Dendritic cell treated with granulocyte-macrophage colony-stimulating factor and Interleukin-4, amounts not matched to agents 40 ng/mL and 50 ng/mL, for 4 days (primary cell): Measurements from ENCODE around the gene SURF1.
A peak's percentile ranks its signal among the peaks of the same experiment; 100 is the strongest.
"Not testable (repeated sequence)": the region's sequence is repeated elsewhere in the genome, so short reads cannot be mapped to it uniquely, and the experiment has no call there.

Experiments
- H3K27ac Mint-ChIP-seq: one replicate; pipeline ENCODE4 v1.8.0; 2022; ENCODE audit warnings: mild to moderate bottlenecking, mixed read lengths
- H3K27me3 Mint-ChIP-seq: one replicate; pipeline ENCODE4 v1.8.0; 2022; ENCODE audit warnings: mild to moderate bottlenecking, mixed read lengths
- H3K36me3 Mint-ChIP-seq: one replicate; pipeline ENCODE4 v1.8.0; 2022; ENCODE audit warnings: low read depth, mixed read lengths
- H3K4me1 Mint-ChIP-seq: one replicate; pipeline ENCODE4 v1.8.0; 2022; ENCODE audit warnings: low read depth, mixed read lengths
- H3K4me3 Mint-ChIP-seq: one replicate; pipeline ENCODE4 v1.8.0; 2022; ENCODE audit warnings: mild to moderate bottlenecking, moderate library complexity, mixed read lengths
- H3K9me3 Mint-ChIP-seq: one replicate; pipeline ENCODE4 v1.8.0; 2022; ENCODE audit warnings: mixed read lengths
- intact Hi-C: fragments of 100-400 bp; cut with micrococcal nuclease; formaldehyde crosslinking; loops from one replicate; pipeline ENCODE4 v1.15.0; 2022

SURF1 gene

DNA sequence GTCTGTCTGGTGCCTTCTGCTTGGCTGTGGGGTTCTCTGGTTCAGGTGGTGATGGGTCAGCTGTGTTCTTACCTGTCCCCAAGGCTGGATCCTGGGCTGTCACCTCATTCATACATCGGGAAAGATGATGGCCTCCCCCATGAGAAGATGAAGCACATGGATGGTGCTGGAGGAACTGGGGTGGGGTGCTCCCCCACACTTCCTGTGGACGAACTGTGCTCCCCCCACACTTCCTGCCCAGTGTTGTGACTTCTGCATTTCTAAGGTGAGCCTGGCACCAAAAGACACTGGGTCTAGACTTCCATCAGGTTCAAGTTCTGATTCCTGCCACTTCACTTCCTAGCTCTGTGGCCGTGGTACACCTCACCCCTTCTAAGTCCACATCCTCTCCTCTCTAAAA lies 16.0 kb downstream of the SURF1 start:
- no peaks in the 10 kb centered on the region for H3K27me3 Mint-ChIP-seq
- peak overlapping the region; percentile 69 for H3K4me3 Mint-ChIP-seq
- H3K9me3 Mint-ChIP-seq, result no peaks in the 10 kb centered on the region
- H3K27ac Mint-ChIP-seq, result peak overlapping the region; percentile 90
- H3K36me3 Mint-ChIP-seq, result peaks cover 89% of the 10 kb centered on the region
- H3K4me1 Mint-ChIP-seq, result peaks cover 91% of the 10 kb centered on the region
- intact Hi-C loops, result no loop called here

DNA sequence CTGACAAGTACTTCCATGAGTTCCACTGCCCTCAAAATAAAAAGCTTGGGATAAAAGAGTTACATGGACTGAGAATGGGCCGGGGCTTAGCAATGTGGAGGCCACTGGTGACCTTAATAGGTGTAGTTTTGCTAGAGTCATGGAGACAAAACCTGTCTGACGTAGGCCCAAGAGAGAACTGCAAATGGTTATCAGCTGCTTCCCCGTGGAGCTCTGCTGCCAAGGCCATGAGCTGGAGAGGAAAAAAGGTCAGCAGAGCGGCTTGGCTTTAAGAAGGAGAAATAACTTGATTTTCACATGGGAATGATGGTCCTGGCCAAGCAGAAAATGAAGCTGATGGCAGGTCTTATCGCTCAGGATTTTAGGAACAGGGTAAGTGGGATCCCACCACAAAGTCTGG lies 16.6 kb downstream of the SURF1 start:
- Mint-ChIP-seq H3K36me3 (peaks cover 85% of the 10 kb centered on the region), H3K4me1 (peaks cover 92% of the 10 kb centered on the region)

DNA sequence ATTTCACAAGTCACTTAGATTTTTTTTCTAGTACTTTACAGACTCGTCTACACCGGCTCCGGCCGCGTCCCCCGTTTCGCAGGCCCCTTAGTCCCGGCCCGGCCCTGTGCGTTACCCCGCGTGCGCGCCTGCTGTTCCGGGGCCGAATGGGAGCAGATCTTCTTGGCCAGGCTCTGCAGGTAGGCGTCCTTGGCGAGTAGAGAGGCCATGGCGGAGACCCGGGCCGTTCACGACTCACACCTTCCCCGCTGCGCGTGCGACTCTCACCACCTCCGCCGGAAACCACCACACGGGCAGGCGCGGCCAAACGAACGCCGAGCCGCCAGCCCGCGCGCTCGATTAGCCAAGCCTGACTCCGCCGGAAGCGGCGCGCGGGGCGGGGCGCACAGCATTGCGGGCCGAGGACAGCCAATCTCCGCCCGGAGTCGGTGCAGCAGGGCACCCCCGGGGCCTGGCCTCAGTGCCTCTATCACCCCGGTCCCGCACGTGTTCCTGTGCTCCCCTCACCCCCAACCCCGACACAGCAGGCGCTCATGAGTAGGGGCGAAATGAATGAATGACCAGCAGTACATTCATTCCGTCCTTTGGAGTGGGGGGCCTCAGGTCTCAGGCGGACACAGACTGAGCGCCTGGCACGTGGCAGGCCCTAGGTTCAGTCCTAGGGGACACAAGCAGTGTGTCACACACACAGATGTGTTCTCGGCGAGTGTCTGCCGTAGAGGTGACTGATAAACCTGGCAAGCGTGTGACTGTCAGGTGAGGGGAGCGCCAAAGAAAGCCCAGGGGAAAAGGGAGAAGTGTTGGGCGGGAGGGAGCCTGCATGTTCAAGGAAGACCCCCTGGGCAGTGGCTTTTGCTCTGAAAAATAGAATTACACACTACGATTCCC lies 20.1 kb downstream of the SURF1 start, which contains the start of gene SURF6:
Gene SURF6 (minus strand): TSS at position 265 of the 888 bp plus-strand sequence. CDS start 56 bp downstream, at position 209.
- peak within 1 kb of the TSS; percentile 97 for H3K4me3 Mint-ChIP-seq
- H3K36me3 Mint-ChIP-seq, result peaks cover 85% of the 10 kb centered on the region

More for the DNA sequence above, 16.6 kb downstream of the SURF1 start:
- intact Hi-C loops, result no loop called here
- Mint-ChIP-seq H3K9me3 (no peaks in the 10 kb centered on the region), H3K4me3 (peak overlapping the region; percentile 55), H3K27ac (peak overlapping the region; percentile 90), H3K27me3 (no peaks in the 10 kb centered on the region)

DNA sequence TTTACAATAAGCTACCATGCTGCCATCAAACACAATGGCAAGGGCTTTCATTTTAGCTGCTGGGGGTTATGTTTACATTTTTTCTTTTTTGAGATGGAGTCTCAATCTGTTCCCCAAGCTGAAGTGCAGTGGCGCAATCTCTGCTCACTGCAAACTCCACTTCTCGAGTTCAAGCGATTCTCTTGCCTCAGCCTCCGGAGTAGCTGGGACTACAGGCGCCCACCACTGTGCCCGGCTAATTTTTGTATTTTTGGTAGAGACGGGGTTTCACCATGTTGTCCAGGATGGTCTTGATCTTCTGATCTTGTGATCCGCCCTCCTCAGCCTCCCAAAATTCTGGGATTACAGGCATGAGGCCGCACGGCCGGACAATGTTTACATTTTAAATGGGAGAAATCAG lies 21.4 kb downstream of the SURF1 start:
- H3K9me3 Mint-ChIP-seq, H3K27me3 Mint-ChIP-seq, intact Hi-C loops: not testable (repeated sequence)
- peaks cover 83% of the 10 kb centered on the region for H3K4me1 Mint-ChIP-seq
- H3K36me3 Mint-ChIP-seq, result peaks cover 85% of the 10 kb centered on the region
- H3K27ac Mint-ChIP-seq, result peak overlapping the region; percentile 92
- H3K4me3 Mint-ChIP-seq, result peak overlapping the region; percentile 97

More for the DNA sequence above, 20.1 kb downstream of the SURF1 start, which contains the start of gene SURF6:
- intact Hi-C loops, result loop anchor here (1.0 kb wide), 1 partner anchor 12 kb away; the partner anchor contains the start of genes MED22 and RPL7A
- Mint-ChIP-seq H3K27me3 (no peaks in the 10 kb centered on the region), H3K27ac (peak within 1 kb of the TSS; percentile 92), H3K4me1 (peaks cover 91% of the 10 kb centered on the region), H3K9me3 (no peaks in the 10 kb centered on the region)

DNA sequence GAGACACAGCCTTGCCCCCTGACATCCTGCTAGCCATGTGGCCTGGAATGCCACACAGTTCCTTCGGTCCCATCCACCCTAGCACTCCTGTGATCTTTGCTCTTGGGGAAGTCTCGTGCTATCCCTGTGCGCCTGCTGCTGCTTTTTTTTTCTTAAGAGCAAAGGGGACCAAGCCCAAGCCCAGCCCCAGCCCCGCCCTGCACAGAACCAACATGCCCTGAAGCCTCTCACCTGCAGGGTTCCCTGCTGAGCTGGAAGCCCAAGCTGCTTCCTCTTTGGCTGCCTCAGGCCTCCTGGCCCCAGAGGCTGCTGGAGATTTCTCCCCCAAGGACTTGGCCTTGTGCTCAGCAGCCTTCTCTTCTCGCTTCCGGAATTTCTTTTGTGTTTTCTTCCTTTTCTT lies 22.1 kb downstream of the SURF1 start:
- intact Hi-C loops, result no loop called here
- peaks cover 81% of the 10 kb centered on the region for H3K4me1 Mint-ChIP-seq
- no peaks in the 10 kb centered on the region for H3K27me3 Mint-ChIP-seq
- no peak overlapping the region for H3K27ac Mint-ChIP-seq
- peaks cover 80% of the 10 kb centered on the region for H3K36me3 Mint-ChIP-seq
- H3K9me3 Mint-ChIP-seq, result no peaks in the 10 kb centered on the region
- H3K4me3 Mint-ChIP-seq, result no peak overlapping the region

DNA sequence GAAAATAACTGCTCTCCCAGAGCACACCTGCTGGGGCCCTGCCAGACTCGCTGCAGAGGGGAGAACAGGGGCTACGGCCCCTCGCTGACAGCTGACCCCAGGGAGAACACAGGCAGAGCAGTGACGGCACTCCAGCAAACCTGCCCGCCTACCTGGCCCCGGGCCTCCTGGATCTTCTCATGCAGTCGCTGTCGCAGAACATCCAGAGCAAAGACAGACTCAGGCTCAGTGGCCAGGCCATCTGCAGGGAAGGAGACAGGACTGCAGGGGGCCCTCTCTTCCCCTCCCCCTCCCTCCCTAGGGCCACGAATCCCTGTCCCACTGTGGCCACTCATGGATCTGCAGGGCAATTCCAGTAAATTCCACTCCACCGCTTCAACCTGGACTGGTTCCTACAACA lies 22.7 kb downstream of the SURF1 start:
- peaks cover 81% of the 10 kb centered on the region for H3K4me1 Mint-ChIP-seq
- H3K9me3 Mint-ChIP-seq, result no peaks in the 10 kb centered on the region
- no peaks in the 10 kb centered on the region for H3K27me3 Mint-ChIP-seq
- intact Hi-C loops, result no loop called here
- H3K4me3 Mint-ChIP-seq, result no peak overlapping the region
- H3K36me3 Mint-ChIP-seq, result peaks cover 79% of the 10 kb centered on the region
- H3K27ac Mint-ChIP-seq, result no peak overlapping the region

DNA sequence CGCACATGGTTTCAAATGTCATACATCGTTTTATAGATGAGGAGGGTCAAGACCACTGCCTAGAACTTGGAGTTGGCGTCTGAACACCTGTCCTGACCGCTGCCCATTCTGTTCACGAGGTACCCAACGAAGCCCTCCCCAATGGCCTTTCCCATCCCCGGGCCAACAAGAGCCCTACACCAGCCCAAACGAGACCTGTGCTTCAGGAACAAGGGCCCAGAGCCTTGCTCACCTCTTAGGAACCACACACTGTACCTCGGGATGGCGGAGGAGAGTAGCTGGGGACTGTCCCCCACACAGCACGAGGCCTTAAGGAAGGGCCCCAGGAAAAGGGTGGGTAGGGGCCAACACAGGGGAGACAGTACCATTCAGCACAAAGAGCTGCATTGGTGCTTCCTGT lies 23.3 kb downstream of the SURF1 start:
- H3K27me3 Mint-ChIP-seq, result no peaks in the 10 kb centered on the region
- H3K27ac Mint-ChIP-seq, result peak overlapping the region; percentile 5
- H3K36me3 Mint-ChIP-seq, result peaks cover 79% of the 10 kb centered on the region
- peaks cover 78% of the 10 kb centered on the region for H3K4me1 Mint-ChIP-seq
- H3K4me3 Mint-ChIP-seq, result no peak overlapping the region
- intact Hi-C loops, result no loop called here
- no peaks in the 10 kb centered on the region for H3K9me3 Mint-ChIP-seq

DNA sequence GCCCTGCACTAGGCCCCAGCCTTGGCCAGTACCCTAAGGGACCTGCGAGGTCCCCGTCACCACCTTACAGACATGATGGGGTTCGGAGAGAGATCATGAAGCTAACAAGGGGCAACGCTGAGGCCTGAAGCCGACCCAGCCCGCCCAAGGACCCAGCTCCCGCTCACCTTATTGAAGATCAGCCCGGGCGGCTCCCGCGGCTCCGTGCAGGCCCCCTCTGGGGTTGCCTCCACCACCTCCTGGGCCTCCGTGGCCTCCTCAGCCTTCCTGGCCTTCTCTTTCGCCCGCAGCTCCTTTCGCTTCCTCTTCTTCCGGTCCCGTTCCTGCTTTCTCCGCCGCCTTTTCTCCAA lies 23.9 kb downstream of the SURF1 start:
- Mint-ChIP-seq H3K36me3 (peaks cover 74% of the 10 kb centered on the region), H3K9me3 (no peaks in the 10 kb centered on the region), H3K27me3 (no peaks in the 10 kb centered on the region), H3K4me3 (no peak overlapping the region), H3K4me1 (peaks cover 72% of the 10 kb centered on the region), H3K27ac (peak overlapping the region; percentile 5)
- intact Hi-C loops, result no loop called here

DNA sequence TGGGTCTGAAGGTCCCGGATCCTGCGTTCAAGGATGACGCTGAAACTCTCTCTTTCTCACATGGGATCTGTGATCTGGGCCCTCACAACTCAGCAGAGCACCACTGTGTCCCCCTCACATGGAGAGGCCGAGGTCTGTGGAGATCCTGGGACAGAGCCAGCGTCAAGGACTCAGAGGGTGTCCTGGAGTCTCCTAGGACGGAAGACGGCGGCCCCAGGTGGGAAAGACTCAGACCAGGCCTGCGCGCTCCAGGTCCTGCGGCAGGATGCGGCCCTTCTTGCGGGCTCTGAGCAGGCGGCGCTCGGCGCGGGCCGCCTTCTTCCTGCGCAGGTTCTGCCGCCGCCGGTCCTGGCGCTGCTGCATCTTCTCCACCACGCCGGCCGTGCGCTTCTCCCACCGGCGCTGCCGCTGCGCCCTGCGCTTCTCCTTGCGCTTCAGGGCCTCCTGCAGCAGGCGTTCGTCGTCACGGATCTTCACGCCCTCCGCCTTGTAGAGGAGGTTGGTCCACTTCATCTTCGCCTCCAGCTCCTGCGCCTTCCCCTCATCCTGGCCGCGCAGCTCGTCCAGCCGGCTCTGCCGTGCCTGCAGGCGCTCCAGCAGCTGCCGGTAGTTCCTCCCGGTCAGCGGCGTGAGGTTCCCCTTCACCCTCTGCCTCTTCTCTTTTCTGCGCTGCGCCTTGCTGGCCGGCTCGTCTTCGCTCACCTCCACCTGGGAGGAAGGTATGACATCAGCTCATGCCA lies 24.5 kb downstream of the SURF1 start:
- Mint-ChIP-seq H3K4me1 (peaks cover 67% of the 10 kb centered on the region), H3K27ac (peak overlapping the region; percentile 5), H3K4me3 (no peak overlapping the region), H3K9me3 (no peaks in the 10 kb centered on the region), H3K27me3 (no peaks in the 10 kb centered on the region), H3K36me3 (peaks cover 74% of the 10 kb centered on the region)
- intact Hi-C loops, result no loop called here

DNA sequence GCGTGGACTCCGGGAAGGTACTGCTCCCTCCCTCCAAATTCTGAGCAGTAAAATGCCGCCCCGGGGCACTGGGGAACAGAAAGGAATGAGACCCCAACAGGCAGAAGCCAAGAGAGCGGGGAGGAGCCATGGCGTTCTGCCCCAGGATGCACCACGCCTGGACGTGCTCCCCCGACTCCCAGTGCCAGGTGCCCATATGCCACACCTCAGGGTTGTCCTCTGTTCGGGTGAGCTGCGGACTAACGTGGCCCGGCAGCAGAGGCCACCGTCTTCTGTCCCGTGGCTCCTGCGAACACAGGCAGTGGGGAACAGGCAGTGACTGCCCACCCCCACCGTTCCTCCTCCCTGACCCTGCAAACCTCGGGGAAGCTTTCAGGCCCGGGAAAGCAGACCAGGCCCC lies 25.1 kb downstream of the SURF1 start:
- Mint-ChIP-seq H3K36me3 (peaks cover 71% of the 10 kb centered on the region), H3K9me3 (no peaks in the 10 kb centered on the region), H3K4me1 (peaks cover 61% of the 10 kb centered on the region), H3K4me3 (no peak overlapping the region), H3K27ac (no peak overlapping the region), H3K27me3 (no peaks in the 10 kb centered on the region)
- intact Hi-C loops, result no loop called here

DNA sequence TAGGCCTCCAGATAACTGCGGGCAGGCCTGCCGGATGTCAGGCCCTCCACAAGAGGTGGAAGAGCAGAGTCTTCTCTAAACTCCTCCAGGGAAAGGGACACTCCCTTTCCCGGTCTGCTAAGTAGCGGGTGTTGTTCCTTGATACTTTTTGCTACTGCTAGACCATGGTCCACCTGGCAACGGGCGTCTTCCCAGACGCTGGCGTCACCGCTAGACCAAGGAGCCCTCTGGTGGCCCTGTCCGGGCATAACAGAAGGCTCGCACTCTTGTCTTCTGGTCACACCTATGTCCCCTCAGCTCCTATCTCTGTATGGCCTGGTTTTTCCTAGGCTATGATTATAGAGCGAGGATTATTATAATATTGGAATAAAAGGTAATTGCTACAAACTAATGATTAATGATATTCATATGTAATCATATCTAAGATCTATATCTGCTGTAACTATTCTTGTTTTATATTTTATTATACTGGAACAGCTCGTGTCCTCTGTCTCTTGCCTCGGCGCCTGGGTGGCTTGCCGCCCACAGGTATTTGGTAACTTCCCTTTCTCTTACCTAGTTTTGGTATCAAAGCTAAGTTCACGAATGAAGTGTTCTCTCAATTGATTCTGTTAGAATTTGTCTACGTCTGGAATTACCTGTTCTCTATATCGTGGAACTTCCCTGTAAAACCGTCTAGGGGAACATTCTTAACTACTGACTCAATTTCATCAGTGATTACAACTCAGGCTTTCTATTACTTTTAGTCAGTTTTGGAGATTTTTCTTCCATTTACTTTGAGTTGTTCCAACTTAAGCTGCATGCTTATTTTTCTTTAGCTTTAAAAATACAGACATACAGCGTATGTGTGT lies 26.8 kb downstream of the SURF1 start:
- intact Hi-C loops, result loop anchor here (5.0 kb wide), 1 partner anchor 142 kb away; no protein-coding TSS in a partner anchor
- Mint-ChIP-seq H3K36me3 (peaks cover 58% of the 10 kb centered on the region), H3K4me1 (peaks cover 49% of the 10 kb centered on the region)
- H3K27ac Mint-ChIP-seq, H3K4me3 Mint-ChIP-seq, H3K27me3 Mint-ChIP-seq, H3K9me3 Mint-ChIP-seq: not testable (repeated sequence)

DNA sequence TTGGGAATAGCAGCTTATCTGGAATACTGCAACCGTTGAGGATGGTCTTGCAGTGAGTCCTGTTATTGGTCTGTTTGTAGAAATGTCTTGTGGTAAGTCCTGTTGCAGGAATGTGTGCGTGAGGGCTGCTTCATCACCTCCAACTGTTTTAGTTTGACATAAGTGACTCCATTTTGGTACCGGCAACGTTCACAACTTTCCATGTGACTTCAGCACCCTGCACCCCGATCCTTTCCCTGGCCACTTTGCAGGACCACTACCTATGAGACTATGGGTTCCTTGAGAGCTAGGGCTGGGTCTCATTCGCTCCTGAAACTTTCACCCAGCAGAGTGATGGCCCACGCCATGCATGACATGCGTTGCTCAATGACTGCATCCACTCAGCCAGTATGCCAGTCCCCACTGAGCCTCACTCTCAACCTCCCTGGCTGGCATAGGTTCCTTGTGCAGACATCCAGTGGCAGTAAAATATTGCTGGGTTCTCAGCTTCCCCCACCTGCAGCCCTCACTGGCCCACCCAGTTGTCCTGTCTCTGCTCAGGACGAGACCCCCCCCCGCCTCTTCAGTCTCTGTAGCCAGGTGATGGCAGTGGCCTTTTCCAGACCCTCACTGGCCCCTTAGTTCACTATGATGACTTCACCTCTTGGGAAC lies 28.3 kb downstream of the SURF1 start:
- no peaks in the 10 kb centered on the region for H3K9me3 Mint-ChIP-seq
- no peak overlapping the region for H3K4me3 Mint-ChIP-seq
- H3K27ac Mint-ChIP-seq, result no peak overlapping the region
- peaks cover 42% of the 10 kb centered on the region for H3K36me3 Mint-ChIP-seq
- peaks cover 39% of the 10 kb centered on the region for H3K4me1 Mint-ChIP-seq
- peaks cover 5% of the 10 kb centered on the region for H3K27me3 Mint-ChIP-seq
- intact Hi-C loops, result loop anchor here (5.0 kb wide), 1 partner anchor 141 kb away; no protein-coding TSS in a partner anchor

DNA sequence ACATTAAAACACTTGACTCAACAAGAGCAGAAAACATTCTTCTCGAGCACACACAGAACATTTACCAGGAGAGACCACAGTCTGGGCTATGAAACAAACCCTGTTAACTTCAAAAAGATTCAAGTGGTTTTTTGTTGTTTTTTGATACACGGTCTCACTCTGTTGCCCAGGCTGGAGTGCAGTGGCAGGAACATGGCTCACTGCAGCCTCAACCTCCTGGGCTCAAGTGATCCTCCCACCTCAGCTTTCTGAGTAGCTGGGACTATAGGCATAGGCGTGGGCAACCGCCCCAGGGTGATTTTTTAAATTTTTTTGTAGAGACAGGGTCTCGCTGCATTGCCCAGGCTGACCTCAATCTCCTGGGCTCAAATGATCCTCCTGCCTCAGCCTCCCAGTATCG lies 29.3 kb downstream of the SURF1 start:
- H3K4me3 Mint-ChIP-seq, result not testable (repeated sequence)

More for the DNA sequence above, 29.3 kb downstream of the SURF1 start:
- H3K27ac Mint-ChIP-seq, H3K27me3 Mint-ChIP-seq, H3K9me3 Mint-ChIP-seq: not testable (repeated sequence)
- intact Hi-C loops, result loop anchor here (5.0 kb wide), 1 partner anchor 140 kb away; no protein-coding TSS in a partner anchor
- peaks cover 33% of the 10 kb centered on the region for H3K36me3 Mint-ChIP-seq
- peaks cover 30% of the 10 kb centered on the region for H3K4me1 Mint-ChIP-seq
